AG04449 (cell line): ENCODE measurements around the gene VSIR.

Experiments
- CTCF ChIA-PET: fragments of 350-600 bp; formaldehyde crosslinking; extraction: SDS; loops from one replicate; lab custom pipeline; 2021; ENCODE audit warnings: antibody characterized with exemption; lab: Yijun Ruan, JAX
- POLR2A ChIA-PET: fragments of 400-600, 350-600 bp; formaldehyde crosslinking; extraction: SDS; loops from one replicate; lab custom pipeline; 2020; ENCODE audit warnings: antibody characterized with exemption, inconsistent platforms; lab: Yijun Ruan, JAX
- DNase-seq: peaks from one replicate; pipeline ENCODE4 v3.0.0-alpha.2; 2010; ENCODE audit warnings: low read depth, low spot score
- H3K4me3 ChIP-seq: 2 replicates; pipeline ENCODE4 v1.5.1; 2011; ENCODE audit warnings: low read depth, mild to moderate bottlenecking, control low read depth, low read length
- CTCF ChIP-seq: IDR thresholded peaks from one replicate; pipeline ENCODE4 v1.5.1; 2011; ENCODE audit warnings: mild to moderate bottlenecking, moderate library complexity, low read length, control low read depth, inconsistent platforms; ENCODE audit not compliant: insufficient read depth; ENCODE audit errors: missing control alignments

Gene VSIR

GRCh38 chr10:71701496-71702132 is 71.7 kb downstream of the VSIR start:
- no peak overlapping the region for H3K4me3 ChIP-seq
- POLR2A ChIA-PET = no interaction called here
- CTCF ChIA-PET = interaction anchor here (1.1 to 2.4 kb wide), 3 partner anchors 11 to 16 kb away, joined by 3 to 6 read pairs (median 3); no protein-coding TSS in a partner anchor
- no peak for DNase-seq
- TF ChIP-seq CTCF = no peak

DNA sequence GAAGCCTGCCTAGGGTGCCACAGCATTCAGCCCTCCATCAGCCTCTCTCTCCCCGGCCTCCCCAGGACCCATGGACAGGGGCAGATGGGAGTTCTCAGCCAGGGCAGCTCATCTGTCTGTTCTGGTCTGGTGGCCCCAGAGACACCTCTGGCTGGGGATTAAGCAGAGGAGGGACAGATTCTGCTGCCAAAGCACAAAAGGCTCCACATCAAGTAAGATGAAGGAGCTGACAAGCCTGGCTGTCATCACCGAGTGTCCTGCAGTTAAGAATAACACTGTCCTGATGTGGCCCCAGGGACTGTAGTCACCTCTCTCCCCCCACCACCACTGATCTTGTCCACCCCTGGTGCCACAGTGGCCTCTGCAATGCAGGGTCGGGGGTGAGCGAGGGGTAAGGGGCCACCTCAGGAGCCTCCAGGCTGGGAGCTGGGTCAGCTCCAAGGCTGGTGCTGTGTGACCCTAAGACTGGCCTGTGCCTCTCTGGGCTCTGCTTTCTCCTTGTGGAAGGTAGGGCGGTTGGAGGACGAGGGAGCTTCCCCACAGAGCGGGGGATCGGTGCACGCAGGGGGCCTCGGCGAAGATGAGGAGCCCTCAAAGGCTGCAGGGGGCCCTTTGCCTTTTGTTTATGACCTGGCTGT is 72.5 kb downstream of the VSIR start:
- TF ChIP-seq CTCF = no peak
- no peak overlapping the region for H3K4me3 ChIP-seq
- DNase-seq = no peak
- ChIA-PET POLR2A (no interaction called here), CTCF (interaction anchor here (1.1 to 1.4 kb wide), 2 partner anchors 10 to 15 kb away, joined by 3 read pairs; no protein-coding TSS in a partner anchor)

DNA sequence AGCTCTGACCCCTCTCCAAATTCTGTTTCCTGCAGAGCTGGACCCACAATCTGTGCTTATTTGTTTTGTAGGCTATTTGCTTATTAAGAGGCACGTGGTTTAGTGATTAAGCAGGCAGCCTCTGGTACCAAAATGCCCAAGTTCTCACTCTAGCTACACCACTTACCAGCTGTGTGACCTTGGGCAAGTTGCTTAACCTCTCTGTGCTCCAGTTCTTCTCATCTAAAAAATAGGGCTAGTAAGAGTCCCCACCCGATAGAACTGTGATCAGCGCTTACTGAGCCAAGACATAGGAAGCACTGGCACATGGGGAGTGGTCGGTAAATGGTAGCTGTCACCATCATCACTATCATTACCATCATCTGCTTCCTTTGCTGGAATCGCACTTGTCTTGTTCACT is 74.6 kb downstream of the VSIR start:
- no peak for DNase-seq
- no peak overlapping the region for H3K4me3 ChIP-seq
- ChIA-PET CTCF (interaction anchor here (1.4 to 11.5 kb wide), 8 partner anchors 8 to 382 kb away, joined by 4 to 105 read pairs (median 15); partner anchors contain the start of genes SLC29A3 and VSIR), POLR2A (no interaction called here)
- no peak for TF ChIP-seq CTCF

GRCh38 chr10:71697938-71698709 is 75.2 kb downstream of the VSIR start:
- CTCF ChIA-PET = interaction anchor here (0.7 to 11.5 kb wide), 20 partner anchors 9 to 382 kb away, joined by 3 to 105 read pairs (median 8); partner anchors contain the start of genes SLC29A3 and VSIR
- no peak for DNase-seq
- POLR2A ChIA-PET = no interaction called here
- H3K4me3 ChIP-seq = no peak overlapping the region
- TF ChIP-seq CTCF = no peak
